Cardiac fibroblast (primary cell): ENCODE results near the gene PCCA.

ENCODE experiments used
- DNase-seq, 2 donors: peaks; one replicate each; pipeline versions ENCODE4 v3.0.0 to v3.0.0-alpha.2; 2010; ENCODE audit warnings: low read depth in 2 of 2
- H3K4me3 ChIP-seq, 2 donors: replicated peaks in 1 of 2; 1 replicate in 1 of 2; 2 replicates in 1 of 2; pipeline ENCODE4 v1.5.1; 2011; ENCODE audit warnings: low read depth in 2 of 2, low read length in 2 of 2, mild to moderate bottlenecking in 2 of 2, moderate library complexity in 1 of 2
- TF ChIP-seq, protein P1 (sequence below): IDR thresholded peaks from one replicate; pipeline ENCODE4 v1.5.1; 2011; ENCODE audit warnings: low read depth, mild to moderate bottlenecking, low read length, inconsistent platforms

PCCA gene

DNA sequence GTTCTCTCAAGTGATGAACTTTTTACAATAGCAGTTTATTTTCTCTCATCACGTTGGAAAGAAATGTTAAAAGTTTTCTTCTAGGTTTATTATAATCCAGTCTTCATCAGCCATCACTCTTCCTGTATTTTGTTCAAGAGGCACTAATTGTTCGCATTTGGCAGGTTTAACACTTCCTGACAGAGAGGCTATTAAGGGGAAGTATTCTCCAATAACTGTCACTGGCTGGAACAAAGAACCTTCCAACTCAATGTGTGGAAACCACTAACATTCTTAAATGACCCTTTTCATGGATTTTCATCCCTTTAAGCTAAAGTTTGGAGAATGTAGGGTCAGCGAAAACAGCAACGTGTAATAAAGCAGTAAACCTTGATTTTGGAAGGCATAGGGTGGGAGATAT lies 145.1 kb downstream of the PCCA start:
- H3K4me3 ChIP-seq: no peak overlapping the region
- DNase-seq: no peak
- TF ChIP-seq, protein P1, sequence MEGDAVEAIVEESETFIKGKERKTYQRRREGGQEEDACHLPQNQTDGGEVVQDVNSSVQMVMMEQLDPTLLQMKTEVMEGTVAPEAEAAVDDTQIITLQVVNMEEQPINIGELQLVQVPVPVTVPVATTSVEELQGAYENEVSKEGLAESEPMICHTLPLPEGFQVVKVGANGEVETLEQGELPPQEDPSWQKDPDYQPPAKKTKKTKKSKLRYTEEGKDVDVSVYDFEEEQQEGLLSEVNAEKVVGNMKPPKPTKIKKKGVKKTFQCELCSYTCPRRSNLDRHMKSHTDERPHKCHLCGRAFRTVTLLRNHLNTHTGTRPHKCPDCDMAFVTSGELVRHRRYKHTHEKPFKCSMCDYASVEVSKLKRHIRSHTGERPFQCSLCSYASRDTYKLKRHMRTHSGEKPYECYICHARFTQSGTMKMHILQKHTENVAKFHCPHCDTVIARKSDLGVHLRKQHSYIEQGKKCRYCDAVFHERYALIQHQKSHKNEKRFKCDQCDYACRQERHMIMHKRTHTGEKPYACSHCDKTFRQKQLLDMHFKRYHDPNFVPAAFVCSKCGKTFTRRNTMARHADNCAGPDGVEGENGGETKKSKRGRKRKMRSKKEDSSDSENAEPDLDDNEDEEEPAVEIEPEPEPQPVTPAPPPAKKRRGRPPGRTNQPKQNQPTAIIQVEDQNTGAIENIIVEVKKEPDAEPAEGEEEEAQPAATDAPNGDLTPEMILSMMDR: no peak

DNA sequence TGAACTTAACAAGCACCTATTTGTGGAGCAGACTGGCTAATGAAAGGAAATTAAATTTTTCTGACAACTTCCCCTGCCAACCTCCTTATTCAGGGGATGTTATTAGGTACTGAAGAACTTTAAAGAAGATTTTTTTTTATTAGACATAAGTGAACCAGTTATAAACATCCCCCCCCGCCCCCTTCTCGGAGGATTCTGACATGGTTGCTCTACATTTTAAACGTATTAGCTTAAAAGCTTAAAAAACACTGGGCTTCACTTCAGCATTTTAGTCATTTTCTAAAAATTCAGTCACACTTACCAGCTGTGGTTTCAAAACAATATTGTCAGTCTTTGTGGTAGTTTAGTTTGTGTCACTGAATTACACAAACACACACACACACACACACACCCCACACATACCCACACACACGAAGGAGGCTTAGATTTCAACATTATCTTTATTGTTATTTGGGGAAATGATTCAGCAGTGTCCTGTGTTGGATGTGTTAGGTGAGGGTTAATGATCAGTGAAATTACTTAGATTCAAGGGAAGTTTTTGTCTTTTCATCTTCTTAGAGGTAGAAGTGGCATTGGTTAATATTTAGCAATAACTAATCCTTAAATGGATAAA lies 145.7 kb downstream of the PCCA start:
- H3K4me3 ChIP-seq: no peak overlapping the region
- DNase-seq: peak in 1 of 2 donors; percentile 74
- TF ChIP-seq, protein P1: no peak

DNA sequence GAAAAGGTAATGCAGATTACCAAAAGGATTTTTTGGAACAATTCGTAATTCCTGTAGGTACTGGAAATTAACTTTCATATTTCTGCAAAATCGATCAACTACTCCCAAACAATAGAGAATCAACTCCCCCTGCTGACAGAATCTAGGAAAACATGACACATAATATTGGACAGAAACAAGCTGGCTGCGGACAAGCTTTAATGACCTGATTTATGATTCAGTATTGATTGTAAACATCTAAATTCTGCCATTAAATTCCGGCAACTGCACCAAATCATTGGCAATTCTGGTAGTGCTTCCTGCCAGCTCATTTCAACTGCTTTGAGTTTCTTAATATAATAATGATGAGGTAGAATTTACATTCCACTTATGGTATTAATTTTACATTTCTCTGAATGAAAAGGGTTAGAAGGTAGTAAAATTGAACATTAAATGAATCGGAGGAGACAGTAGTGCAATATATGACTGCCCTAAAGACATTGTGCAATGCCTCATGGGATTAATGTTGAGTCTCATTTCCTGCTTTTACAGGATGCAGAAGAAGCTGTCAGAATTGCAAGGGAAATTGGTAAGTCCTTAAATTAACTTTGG lies 146.5 kb downstream of the PCCA start:
- peak; percentile 68 to 82 for DNase-seq
- TF ChIP-seq, protein P1: peak; percentile 48
- H3K4me3 ChIP-seq: peak overlapping the region in 1 of 2 donors; percentile 5

DNA sequence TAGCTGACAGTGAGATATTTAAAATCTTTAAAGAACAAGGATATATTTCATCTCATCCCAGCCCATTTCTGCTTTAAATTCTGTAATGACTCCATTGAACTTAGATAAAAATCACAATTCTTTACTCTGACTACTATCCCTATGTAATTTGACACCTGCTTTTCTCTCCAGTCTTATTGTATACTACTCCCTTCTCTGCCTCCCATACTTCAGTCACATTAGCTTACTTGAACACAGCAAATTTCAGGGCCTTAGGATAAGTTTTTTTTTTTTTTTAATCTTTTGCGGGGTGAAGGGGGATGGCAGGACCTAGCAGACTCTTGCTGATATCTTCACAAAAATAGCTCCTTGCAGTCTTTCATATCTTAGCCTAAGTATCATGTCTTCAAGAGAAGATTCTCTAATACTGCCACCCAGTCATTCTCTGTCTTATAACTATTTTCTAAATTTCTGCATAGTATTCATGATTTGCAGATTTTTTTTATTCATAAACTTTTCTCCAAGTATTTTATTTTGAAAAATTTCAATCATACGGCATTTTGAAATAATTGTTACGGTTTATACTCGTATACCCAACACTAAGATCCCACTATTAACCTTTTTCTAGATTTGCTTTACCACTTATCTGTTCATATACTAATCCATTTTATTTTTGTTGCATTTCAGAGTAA lies 151.4 kb downstream of the PCCA start:
- TF ChIP-seq, protein P1: no peak
- no peak overlapping the region for H3K4me3 ChIP-seq
- DNase-seq: no peak

DNA sequence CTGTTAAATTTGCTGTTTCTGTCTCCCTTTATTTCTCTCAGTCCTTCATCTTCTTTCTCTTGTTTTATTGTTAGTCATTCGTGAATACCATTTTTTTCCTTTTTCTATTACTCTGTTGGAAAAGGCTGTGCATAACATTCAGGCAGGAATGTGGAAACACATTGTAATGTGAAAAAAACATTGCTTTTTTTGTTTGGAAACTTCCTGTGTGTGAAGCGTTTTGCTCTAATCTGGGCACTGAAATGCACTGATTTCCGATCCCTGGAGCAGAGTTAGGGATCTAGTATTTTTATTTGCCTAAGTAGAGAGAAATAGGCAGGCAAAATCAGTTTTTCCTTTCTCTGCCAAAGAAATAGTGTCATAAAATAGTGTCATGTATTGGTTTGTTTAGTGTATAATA lies 155.5 kb downstream of the PCCA start:
- DNase-seq: peak; percentile 43 to 62
- TF ChIP-seq, protein P1: no peak
- no peak overlapping the region for H3K4me3 ChIP-seq

DNA sequence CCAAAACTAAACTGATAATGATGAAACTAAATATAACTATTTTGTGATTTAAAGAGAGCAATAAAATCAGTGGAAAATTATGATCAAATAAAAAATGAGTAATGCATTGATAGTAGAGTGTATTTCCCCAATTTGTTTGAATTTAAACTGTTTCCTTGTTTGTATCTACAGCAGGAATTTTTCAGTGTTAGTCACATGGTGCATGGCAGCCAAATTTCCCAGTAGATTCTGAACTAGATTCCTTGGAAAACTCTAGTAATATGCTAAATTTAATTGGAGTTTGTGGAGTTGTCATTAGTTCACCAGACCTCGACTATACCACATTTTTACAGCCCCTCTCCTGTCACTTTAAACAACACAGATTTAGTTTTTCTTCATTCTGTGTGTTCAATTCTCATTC lies 156.2 kb downstream of the PCCA start:
- TF ChIP-seq, protein P1: no peak
- H3K4me3 ChIP-seq: no peak overlapping the region
- no peak for DNase-seq
